Smooth muscle cell (in vitro differentiated cells): ENCODE data around the gene TPT1. TPM values are rescaled to one million over a fixed set of nuclear protein-coding genes. Genes with fewer than 3 reads are reported as not detected.

Source experiments
- DNase-seq: peaks from one replicate; lab custom pipeline; 2025; ENCODE audit not compliant: unreplicated experiment; lab: John Stamatoyannopoulos, UW
- H2AFZ ChIP-seq: fragments of 200-600 bp; sonication (generic); 2 replicates; pipeline ENCODE4 v1.6.0; 2016; ENCODE audit warnings: antibody characterized with exemption, low read depth, mild to moderate bottlenecking
- H3F3A ChIP-seq: fragments of 200-600 bp; sonication (generic); 2 replicates; pipeline ENCODE4 v1.6.0; 2017; ENCODE audit warnings: antibody characterized with exemption, low read depth
- H3K27ac ChIP-seq: fragments of 200-600 bp; sonication (generic); 2 replicates; pipeline ENCODE4 v1.5.1; 2016; ENCODE audit warnings: low read depth, mild to moderate bottlenecking
- H3K27me3 ChIP-seq: fragments of 200-600 bp; sonication (generic); 2 replicates; pipeline ENCODE4 v1.6.1; 2016; ENCODE audit warnings: low read depth, mild to moderate bottlenecking
- H3K36me3 ChIP-seq: fragments of 200-600 bp; sonication (generic); 2 replicates; pipeline ENCODE4 v1.5.1; 2016; ENCODE audit warnings: low read depth
- H3K4me1 ChIP-seq: fragments of 200-600 bp; sonication (generic); 2 replicates; pipeline ENCODE4 v1.5.1; 2016; ENCODE audit warnings: low read depth
- H3K4me2 ChIP-seq: fragments of 200-600 bp; sonication (generic); 2 replicates; pipeline ENCODE4 v1.6.0; 2016; ENCODE audit warnings: mild to moderate bottlenecking
- H3K4me3 ChIP-seq: fragments of 200-600 bp; sonication (generic); 2 replicates; pipeline ENCODE4 v1.5.1; 2016; ENCODE audit warnings: mild to moderate bottlenecking
- H3K79me2 ChIP-seq: fragments of 200-600 bp; sonication (generic); 2 replicates; pipeline ENCODE4 v1.6.0; 2016; ENCODE audit warnings: low read depth, mild to moderate bottlenecking
- H3K9ac ChIP-seq: fragments of 200-600 bp; sonication (generic); 2 replicates; pipeline ENCODE4 v1.6.0; 2016; ENCODE audit warnings: low read depth
- H3K9me3 ChIP-seq: fragments of 200-600 bp; sonication (generic); replicated peaks from 2 replicates; pipeline ENCODE4 v1.5.1; 2016; ENCODE audit warnings: low read depth
- H4K20me1 ChIP-seq: fragments of 200-600 bp; sonication (generic); 2 replicates; pipeline ENCODE4 v1.6.0; 2016; ENCODE audit warnings: low read depth
- CTCF ChIP-seq: fragments of 200-600 bp; sonication (generic); IDR thresholded peaks from 2 replicates; pipeline ENCODE4 v1.5.1; 2017; ENCODE audit warnings: borderline replicate concordance, mild to moderate bottlenecking, antibody characterized with exemption; ENCODE audit not compliant: insufficient read depth, poor library complexity, severe bottlenecking
- WGBS: methylation state at CpG from one replicate; pipeline ENCODE4 v1.1.7; 2016; ENCODE audit warnings: low lambda C conversion rate; 5-methylcytosine and 5-hydroxymethylcytosine counted together
- polyA plus RNA-seq: library from polyadenylated mRNA; unstranded; fragments of >200 nt; fragmentation: Nextera tagmentation; extraction: Ambion mirVana; gene quantifications from 2 replicates; pipeline ENCODE4 v1.2.1, GENCODE V29; 2016
- total RNA-seq: library from RNA; depleted of rRNA; stranded (reverse); fragments of >200 nt; gene quantifications from 2 replicates; pipeline ENCODE4 v1.2.3, GENCODE V29; 2014

TPT1 gene
- total and polyA plus RNA-seq, 2 experiments from 2014 or later, result 1,031 to 3,918 TPM

GRCh38 chr13:45315520-45316167 lies 25.3 kb downstream of the TPT1 start:
- H3K79me2 ChIP-seq, result no peaks in the 10 kb centered on the region
- no peak overlapping the region for H3K9ac ChIP-seq
- no peak overlapping the region for H3K4me2 ChIP-seq
- H3K4me3 ChIP-seq, result no peak overlapping the region
- no peaks in the 10 kb centered on the region for H4K20me1 ChIP-seq
- DNase-seq, result no peak
- no peak overlapping the region for H3K27ac ChIP-seq
- TF ChIP-seq CTCF, result no peak
- H3K4me1 ChIP-seq, result no peaks in the 10 kb centered on the region
- WGBS, result 94% methylated on average over 11 of the region's 11 CpGs
- no peak overlapping the region for H2AFZ ChIP-seq
- H3K36me3 ChIP-seq, result no peaks in the 10 kb centered on the region
- H3F3A ChIP-seq, result no peaks in the 10 kb centered on the region
- H3K9me3 ChIP-seq, result no peaks in the 10 kb centered on the region
- no peaks in the 10 kb centered on the region for H3K27me3 ChIP-seq

- H3K4me1 ChIP-seq, result no peaks in the 10 kb centered on the region
- no peaks in the 10 kb centered on the region for H3K27me3 ChIP-seq
- no peaks in the 10 kb centered on the region for H3K79me2 ChIP-seq
- H3K36me3 ChIP-seq, result no peaks in the 10 kb centered on the region
- H3K4me3 ChIP-seq, result no peak overlapping the region
- H3K4me2 ChIP-seq, result no peak overlapping the region
- 98% methylated on average over 9 of the region's 10 CpGs for WGBS
- no peak overlapping the region for H3K27ac ChIP-seq
- H3K9me3 ChIP-seq, result no peaks in the 10 kb centered on the region
- H2AFZ ChIP-seq, result no peak overlapping the region
- no peak for TF ChIP-seq CTCF
- H4K20me1 ChIP-seq, result no peaks in the 10 kb centered on the region
- DNase-seq, result no peak
- H3F3A ChIP-seq, result no peaks in the 10 kb centered on the region
- no peak overlapping the region for H3K9ac ChIP-seq
Observed at GRCh38 chr13:45314822-45315221, 26.2 kb downstream of the TPT1 start.

- Histone ChIP-seq H3K9ac (no peak overlapping the region), H2AFZ (no peak overlapping the region), H3K9me3 (no peaks in the 10 kb centered on the region), H3K4me2 (peak overlapping the region; percentile 90), H3K4me3 (peak overlapping the region; percentile 57), H3K27me3 (no peaks in the 10 kb centered on the region), H3K79me2 (no peaks in the 10 kb centered on the region), H4K20me1 (no peaks in the 10 kb centered on the region), H3K4me1 (no peaks in the 10 kb centered on the region), H3K27ac (no peak overlapping the region), H3K36me3 (no peaks in the 10 kb centered on the region), H3F3A (no peaks in the 10 kb centered on the region)
- TF ChIP-seq CTCF, result no peak
- 37% methylated on average over 15 of the region's 15 CpGs for WGBS
- no peak for DNase-seq
Observed at GRCh38 chr13:45310341-45311131, 30.4 kb downstream of the TPT1 start.
